NCI-H510A treated with DMSO at 0.1 percent for 48 hours (cell line): Measurements from ENCODE around the gene PHKB.

Experiments
- DNase-seq: peaks from one replicate; lab custom pipeline; 2025; lab: John Stamatoyannopoulos, UW

PHKB gene

GRCh38 chr16:47571049-47571448 is 109.9 kb downstream of the PHKB start:
- DNase-seq, result no peak

DNA sequence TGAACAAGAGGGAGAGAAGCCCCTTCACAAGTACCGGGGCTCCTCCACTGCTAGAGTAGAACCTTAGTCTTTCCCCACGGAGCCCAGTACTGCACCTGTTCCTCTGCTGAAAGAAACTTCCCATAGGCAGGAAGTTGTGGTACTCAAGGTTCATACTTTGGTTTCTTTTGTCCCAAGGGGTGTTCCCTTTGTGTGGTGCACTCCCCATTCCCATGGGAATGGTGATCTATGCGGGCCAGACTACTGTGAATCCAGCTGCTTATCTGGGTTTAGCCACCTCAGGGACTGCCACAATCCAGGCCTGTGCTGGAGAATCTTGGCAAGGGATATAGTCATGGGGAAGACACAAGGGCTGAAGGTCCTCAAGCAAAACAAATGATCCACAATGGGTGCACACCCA is 110.6 kb downstream of the PHKB start:
- no peak for DNase-seq

GRCh38 chr16:47574091-47575054 is 113.2 kb downstream of the PHKB start:
- no peak for DNase-seq

GRCh38 chr16:47577029-47577428 is 115.9 kb downstream of the PHKB start:
- DNase-seq, result no peak

GRCh38 chr16:47578033-47578432 is 116.9 kb downstream of the PHKB start:
- DNase-seq, result no peak

- no peak for DNase-seq
Measured at GRCh38 chr16:47578573-47578972, 117.4 kb downstream of the PHKB start.

- no peak for DNase-seq
Measured at GRCh38 chr16:47581114-47581513, 120.0 kb downstream of the PHKB start.

DNA sequence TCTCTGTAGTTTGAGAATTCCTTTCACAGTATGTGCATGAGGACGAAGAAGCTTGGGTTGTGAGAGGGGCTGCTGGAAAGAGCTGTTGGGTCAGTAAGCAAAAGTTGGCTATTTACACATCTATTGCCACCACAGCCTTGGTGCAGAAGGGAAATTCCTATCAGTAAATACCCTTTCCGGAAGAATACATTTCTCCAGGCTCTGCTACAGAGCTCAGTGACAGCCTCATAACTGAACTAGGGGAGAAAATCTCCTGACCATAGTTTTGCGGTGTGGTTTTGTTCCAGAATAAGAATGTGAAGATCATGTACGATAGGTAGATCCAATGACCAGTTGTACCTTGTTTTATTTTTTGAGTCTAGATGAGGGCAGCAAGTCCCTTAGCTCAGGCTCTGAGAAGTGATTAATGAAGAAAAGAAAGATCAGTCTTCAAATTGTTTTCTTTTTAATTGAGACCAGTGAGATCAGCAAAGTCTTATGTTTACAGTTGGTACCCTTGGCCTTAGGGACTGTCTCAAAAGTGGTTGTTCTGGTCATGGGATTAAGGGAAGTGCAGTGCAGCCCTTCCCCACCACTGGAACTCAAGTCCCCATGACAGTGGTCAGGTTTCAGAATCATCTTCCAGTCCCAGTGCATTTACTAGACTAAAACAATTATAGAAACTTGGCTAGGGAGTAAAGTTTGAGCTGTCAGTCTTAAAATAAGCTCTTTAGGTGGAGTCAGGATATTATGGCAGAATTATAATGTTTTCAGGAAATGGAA is 123.5 kb downstream of the PHKB start:
- DNase-seq, result no peak

DNA sequence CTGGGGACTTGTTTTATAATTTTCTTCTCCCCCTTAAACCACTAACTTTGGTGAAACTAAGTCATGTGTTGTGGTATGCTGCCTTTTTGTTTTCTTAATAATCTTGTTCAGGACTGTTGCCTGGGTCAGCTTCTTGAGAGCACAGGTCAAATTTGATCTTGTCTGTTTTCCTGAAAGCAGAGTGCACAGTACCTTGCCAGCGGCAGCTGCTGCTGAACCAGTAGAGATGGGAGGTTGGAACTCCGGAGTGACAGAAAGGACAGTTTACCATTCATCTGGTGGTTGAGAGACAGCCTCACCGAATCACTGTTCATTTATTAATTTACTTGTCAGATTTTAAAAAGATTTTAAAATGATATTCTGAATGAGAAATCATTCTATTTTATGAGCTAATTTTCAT is 125.0 kb downstream of the PHKB start:
- DNase-seq, result no peak

- DNase-seq, result no peak
Measured at GRCh38 chr16:47590472-47590871, 129.3 kb downstream of the PHKB start.

- no peak for DNase-seq
Measured at GRCh38 chr16:47592232-47592631, 131.1 kb downstream of the PHKB start.

DNA sequence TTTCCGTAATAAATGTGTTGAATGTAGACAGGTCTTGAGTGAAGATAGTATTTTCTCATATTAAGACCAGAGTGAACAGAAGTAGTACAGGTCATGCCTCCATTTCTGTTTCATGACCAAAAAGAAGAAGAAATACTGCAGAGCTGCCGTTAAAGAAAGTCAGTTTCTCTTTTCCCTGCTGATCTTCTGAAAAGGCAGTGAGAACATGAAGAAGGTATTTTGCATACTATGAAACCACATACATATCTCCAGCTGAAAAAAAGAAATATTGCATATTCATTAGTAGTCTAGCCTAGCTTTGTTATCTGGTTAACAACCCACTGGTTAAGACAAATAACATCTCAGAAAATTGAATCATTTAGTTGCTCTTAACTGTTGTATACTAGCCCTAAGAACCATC is 138.4 kb downstream of the PHKB start:
- no peak for DNase-seq

DNA sequence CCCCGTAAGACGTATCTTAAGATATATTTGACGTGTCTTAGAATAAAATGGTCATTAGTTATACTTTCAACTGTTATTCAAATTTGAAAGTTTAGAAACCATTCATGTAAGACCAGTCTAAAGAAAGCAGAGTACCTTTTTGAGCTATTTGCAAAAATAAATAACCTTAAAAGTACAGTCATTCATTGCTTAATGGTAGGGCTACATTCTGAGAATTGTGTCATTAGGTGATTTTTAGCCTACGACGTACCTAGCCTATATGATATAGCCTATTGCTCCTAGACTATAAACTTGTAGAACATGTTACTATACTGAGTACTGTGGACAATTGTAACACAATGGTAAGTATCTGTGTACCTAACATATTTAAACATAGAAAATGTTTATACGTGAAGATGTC is 139.2 kb downstream of the PHKB start:
- DNase-seq, result no peak

DNA sequence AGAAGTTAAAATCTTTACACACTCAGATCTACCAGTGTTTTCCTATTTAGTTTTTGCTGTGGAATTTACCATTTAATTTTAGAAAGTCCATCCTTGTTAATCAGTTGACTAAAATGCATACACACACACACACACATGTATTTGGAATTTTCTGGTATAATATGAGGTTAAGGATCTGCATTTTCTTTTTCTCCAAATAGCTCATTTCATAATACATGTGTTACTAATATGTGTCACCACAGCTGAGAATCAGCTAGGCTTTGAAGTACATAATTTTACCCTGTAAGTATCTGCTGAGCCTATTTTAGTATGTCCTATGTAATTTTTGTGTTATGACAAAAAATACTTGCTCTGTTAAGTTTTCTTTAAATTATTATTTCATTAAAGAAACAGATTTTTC is 143.2 kb downstream of the PHKB start:
- no peak for DNase-seq

DNA sequence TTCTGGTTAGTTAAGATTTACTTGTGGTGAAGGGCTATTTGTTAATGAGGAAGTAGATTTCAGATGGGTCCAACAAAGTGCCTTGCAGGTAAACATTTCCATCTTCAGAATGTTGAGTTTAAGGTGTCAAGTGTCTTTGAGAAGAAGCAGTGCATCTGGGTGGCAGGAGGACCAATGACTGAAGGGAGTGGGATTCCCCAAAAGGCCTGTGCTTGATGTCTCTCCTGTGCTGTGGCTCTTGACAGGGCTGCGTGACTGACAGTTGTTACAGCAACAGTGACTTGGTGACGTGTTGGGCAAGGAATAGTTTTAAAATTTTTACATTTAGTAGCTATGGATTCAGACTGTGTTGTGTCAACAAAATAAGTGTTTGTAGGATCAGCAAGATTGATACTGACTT is 149.9 kb downstream of the PHKB start:
- DNase-seq, result no peak

GRCh38 chr16:47611848-47612493 is 150.8 kb downstream of the PHKB start:
- no peak for DNase-seq

DNA sequence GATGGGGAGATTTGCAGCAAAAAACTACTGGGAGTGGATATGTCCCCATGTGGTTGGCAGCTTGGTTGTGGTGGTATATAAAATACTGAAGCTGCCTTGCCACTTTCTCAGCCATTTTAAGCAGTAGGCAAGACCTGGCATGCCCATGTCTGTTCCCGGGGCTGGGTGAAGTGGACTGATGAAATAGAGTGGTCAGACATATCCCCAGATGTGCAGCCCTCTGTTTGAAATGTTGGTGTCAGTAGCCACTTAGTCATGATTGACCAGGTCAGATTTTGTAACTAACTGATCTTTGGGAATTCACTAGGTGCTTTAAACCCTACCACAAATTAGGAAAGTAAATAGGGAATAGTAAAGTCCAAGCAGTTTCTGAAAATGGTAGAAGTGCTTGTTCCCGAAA is 151.6 kb downstream of the PHKB start:
- no peak for DNase-seq

DNA sequence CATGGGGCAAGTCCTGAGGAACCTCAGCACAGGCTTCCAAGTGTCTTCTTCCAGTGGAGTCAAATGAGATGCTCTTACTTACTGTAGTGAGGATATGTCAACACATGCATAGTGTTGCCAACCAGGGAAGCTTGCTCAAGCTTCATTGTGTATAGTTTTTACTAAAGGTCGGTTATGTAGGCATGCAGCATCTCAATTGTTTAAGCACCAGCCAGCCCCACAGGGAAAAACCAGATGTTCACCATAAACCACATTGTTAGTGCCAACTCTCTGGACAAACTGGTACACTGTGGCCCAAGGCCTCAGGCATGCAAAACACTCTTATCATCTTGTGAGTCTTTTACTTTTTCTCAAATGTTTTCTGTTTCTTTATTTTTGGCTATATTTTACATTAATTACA is 152.1 kb downstream of the PHKB start:
- DNase-seq, result no peak

DNA sequence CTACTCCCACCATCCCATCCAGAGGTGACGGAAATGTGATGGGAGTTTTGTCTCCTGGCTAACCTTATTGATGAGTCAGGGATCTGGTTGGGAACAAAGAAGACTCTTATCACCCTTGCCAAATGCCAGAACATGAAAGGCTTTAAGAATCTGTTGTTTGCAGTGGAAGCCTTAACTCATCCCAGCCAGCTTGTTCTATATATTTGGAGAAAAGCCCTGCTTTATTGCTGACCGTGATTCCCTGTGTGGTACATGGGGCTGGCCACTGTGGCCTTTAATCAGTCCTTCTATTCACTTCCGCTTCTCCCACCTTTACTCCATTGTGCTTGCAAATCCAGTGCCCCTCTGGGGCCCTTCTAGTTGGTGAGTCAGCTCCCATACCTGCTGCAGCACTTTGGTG is 156.6 kb downstream of the PHKB start:
- no peak for DNase-seq

DNA sequence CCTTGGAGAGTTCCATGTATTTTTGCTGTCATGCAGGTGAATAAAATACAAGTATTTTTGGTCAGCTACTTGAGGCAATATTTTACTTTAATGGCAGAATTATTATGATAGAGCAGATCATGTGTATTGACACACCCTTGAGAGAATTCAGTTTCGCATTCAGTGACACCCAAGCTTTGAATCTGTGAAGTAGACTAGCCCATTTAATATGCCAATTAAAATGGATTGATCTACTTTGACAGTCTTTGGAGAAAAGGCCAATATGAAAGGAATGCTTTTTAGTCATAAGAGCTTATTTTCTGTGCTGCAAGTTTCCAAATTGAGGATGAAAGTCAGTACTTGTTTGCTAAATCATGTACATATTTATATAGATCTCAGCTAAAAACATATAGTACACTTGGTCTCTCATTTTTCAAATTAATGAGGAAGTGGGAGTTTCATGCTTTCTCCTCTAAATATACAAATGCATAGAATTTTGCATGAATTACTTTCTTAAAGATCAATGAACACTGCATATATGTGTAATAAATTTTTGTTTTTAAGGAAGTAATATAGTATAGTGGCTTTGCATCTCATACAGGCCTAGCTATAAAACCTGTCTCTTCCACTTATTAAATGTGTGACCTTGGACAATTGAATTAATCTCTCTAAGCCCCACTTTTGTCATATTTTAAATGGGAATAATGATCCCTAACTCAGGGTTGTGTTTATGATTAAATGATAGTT is 161.5 kb downstream of the PHKB start:
- DNase-seq, result no peak

GRCh38 chr16:47624563-47624962 is 163.4 kb downstream of the PHKB start:
- no peak for DNase-seq

DNA sequence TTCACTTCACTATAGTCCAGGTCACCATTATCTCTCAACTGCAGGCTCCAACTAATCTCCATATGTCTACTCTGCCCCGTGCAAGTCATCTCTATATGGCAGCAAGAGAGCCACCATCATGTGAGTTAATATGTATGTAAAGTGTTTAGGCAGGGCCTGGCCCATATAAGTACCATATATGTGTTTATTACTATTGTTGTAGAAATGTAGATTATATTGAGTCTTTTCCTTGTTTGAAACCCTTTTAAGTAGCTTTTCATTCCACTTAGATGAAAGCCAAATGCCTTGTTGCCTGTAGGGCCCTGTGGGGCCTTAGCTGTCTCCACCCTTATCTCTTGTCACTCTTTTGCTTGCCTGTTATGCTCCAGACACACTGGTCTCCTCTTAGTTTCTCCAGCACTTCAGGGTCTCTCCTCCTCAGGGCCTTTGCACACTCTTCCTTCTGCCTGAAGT is 164.0 kb downstream of the PHKB start:
- no peak for DNase-seq
